GM12878 (cell line): ENCODE results near the gene HPSE. TPM values are rescaled to one million over a fixed set of nuclear protein-coding genes. Genes with fewer than 3 reads are reported as not detected.
A peak's percentile ranks its signal among the peaks of the same experiment; 100 is the strongest.

Source experiments
- CHD1 ChIP-seq: IDR thresholded peaks from 2 replicates; pipeline ENCODE4 v1.6.1; 2012; ENCODE audit warnings: low read depth, low read length, improper control_type of control experiment
- CHD2 ChIP-seq: IDR thresholded peaks from 2 replicates; pipeline ENCODE4 v1.6.1; 2011; ENCODE audit warnings: low read depth, low read length, improper control_type of control experiment, borderline replicate concordance
- DPF2 ChIP-seq: fragments of 450-650 bp; IDR thresholded peaks from 2 replicates; pipeline ENCODE4 v1.6.1; 2017; ENCODE audit warnings: mild to moderate bottlenecking
- ETV6 ChIP-seq, 2 experiments: fragments of 450-650 bp in 1 of 2; IDR thresholded peaks in 1 of 2; conservative IDR thresholded peaks in 1 of 2; 2 replicates each; pipeline ENCODE4 v1.6.1; 2014; ENCODE audit warnings: antibody characterized with exemption in 1 of 2, borderline replicate concordance in 1 of 2, low read depth in 1 of 2, mild to moderate bottlenecking in 1 of 2, moderate library complexity in 1 of 2
- HCFC1 ChIP-seq: fragments of 150-350 bp; IDR thresholded peaks from 2 replicates; pipeline ENCODE4 v1.6.1; 2014; ENCODE audit warnings: low read length
- IKZF2 ChIP-seq, 2 experiments: fragments of 450-650 bp; IDR thresholded peaks; 2 replicates each; pipeline ENCODE4 v1.6.1; 2017; ENCODE audit warnings: mild to moderate bottlenecking in 2 of 2, moderate library complexity in 2 of 2
- LARP7 ChIP-seq: fragments of 450-650 bp; IDR thresholded peaks from 2 replicates; pipeline ENCODE4 v1.6.1; 2017; ENCODE audit warnings: mild to moderate bottlenecking
- MTA2 ChIP-seq: fragments of 450-650 bp; IDR thresholded peaks from 2 replicates; pipeline ENCODE4 v1.6.1; 2016; ENCODE audit warnings: low read depth, mild to moderate bottlenecking, moderate library complexity
- MTA3 ChIP-seq: IDR thresholded peaks from 2 replicates; pipeline ENCODE4 v1.6.1; 2012; ENCODE audit warnings: low read length, inconsistent platforms, borderline replicate concordance
- NKRF ChIP-seq: fragments of 450-650 bp; conservative IDR thresholded peaks from 2 replicates; pipeline ENCODE4 v1.6.1; 2017; ENCODE audit warnings: mild to moderate bottlenecking, moderate library complexity
- POLR2AphosphoS5 ChIP-seq: IDR thresholded peaks from 2 replicates; pipeline ENCODE4 v1.6.1; 2011; ENCODE audit warnings: mild to moderate bottlenecking, low read length, inconsistent platforms
- PRDM15 ChIP-seq: fragments of 450-650 bp; formaldehyde crosslinking; IDR thresholded peaks from 2 replicates; pipeline ENCODE4 v1.4.0; 2020; ENCODE audit warnings: mild to moderate bottlenecking, moderate library complexity
- RB1 ChIP-seq: fragments of 450-650 bp; formaldehyde crosslinking; IDR thresholded peaks from 2 replicates; pipeline ENCODE4 v1.6.1; 2017; ENCODE audit warnings: mild to moderate bottlenecking, borderline replicate concordance
- RBBP5 ChIP-seq: fragments of 200-600 bp; sonication (generic); conservative IDR thresholded peaks from 2 replicates; pipeline ENCODE4 v1.6.1; 2016
- ZNF592 ChIP-seq: fragments of 450-650 bp; IDR thresholded peaks from 2 replicates; pipeline ENCODE4 v1.6.1; 2017; ENCODE audit warnings: mild to moderate bottlenecking, moderate library complexity
- polyA plus RNA-seq, 11 experiments: library from polyadenylated mRNA; depleted of rRNA in 4 of 11; unstranded in 6 of 11; stranded (reverse) in 5 of 11; fragments of >200 nt; fragmentation: Nextera tagmentation in 4 of 11; fragmentation: Illumina TruSeq in 1 of 11; extraction: Ambion mirVana in 4 of 11; extraction: Trizol in 1 of 11; gene quantifications; 1 replicate in 1 of 11; 2 replicates in 10 of 11; pipeline versions ENCODE4 v1.2.1 to v1.2.3, GENCODE V29; 2011 to 2016; ENCODE audit warnings: inconsistent platforms in 2 of 11, missing spikeins in 2 of 11, low read depth in 1 of 11
- total RNA-seq, 4 experiments: library from RNA; depleted of rRNA in 3 of 4; stranded (reverse); fragments of >200 nt in 3 of 4; fragmentation: Illumina TruSeq in 1 of 4; extraction: Trizol in 1 of 4; gene quantifications; 2 replicates each; pipeline versions ENCODE4 v1.2.1 to v1.2.3, GENCODE V29; 2013 to 2021

The HPSE gene
- total and polyA plus RNA-seq, 10 of the 15 experiments (the other 5 are each of a cell fraction or from before 2014, with no cell fraction given) = 0.16 to 0.89 (median 0.58) TPM

- TF ChIP-seq CHD1 (no peak), NKRF (peak; percentile 97), IKZF2 (IDR thresholded peaks at IDR 0.05) (peak in 1 of 2 experiments; percentile 41; a peak in 1 of 4 replicates), RBBP5 (no peak), LARP7 (peak; percentile 99), CHD2 (peak; percentile 94), ZNF592 (peak; percentile 86; the same call in 1 of the 2 replicates), RB1 (0 out of 2 replicates have a peak, but pooled peaks have one; percentile 93), DPF2 (peak; percentile 94), PRDM15 (CRISPR knock-in tag) (no peak), ETV6 (conservative IDR thresholded peaks at IDR 0.05 in 1 of 2, IDR thresholded peaks at IDR 0.05 in 1 of 2; ENCODE audit: borderline replicate concordance in 1 of 2, low read depth in 1 of 2) (no peak), MTA2 (no peak), HCFC1 (0 out of 2 replicates have a peak, but pooled peaks have one; percentile 23), POLR2AphosphoS5 (peak; percentile 85; the same call in 1 of the 2 replicates), MTA3 (no peak)
These were observed 50.2 kb downstream of the HPSE start, which contains the start of gene COQ2 (continued) for GRCh38 chr4:83284193-83285054.
